ENCODE measurements around the gene FIGLA.
"Not testable (repeated sequence)": the region's sequence is repeated elsewhere in the genome, so short reads cannot be mapped to it uniquely, and the experiment has no call there.

Gene FIGLA

DNA sequence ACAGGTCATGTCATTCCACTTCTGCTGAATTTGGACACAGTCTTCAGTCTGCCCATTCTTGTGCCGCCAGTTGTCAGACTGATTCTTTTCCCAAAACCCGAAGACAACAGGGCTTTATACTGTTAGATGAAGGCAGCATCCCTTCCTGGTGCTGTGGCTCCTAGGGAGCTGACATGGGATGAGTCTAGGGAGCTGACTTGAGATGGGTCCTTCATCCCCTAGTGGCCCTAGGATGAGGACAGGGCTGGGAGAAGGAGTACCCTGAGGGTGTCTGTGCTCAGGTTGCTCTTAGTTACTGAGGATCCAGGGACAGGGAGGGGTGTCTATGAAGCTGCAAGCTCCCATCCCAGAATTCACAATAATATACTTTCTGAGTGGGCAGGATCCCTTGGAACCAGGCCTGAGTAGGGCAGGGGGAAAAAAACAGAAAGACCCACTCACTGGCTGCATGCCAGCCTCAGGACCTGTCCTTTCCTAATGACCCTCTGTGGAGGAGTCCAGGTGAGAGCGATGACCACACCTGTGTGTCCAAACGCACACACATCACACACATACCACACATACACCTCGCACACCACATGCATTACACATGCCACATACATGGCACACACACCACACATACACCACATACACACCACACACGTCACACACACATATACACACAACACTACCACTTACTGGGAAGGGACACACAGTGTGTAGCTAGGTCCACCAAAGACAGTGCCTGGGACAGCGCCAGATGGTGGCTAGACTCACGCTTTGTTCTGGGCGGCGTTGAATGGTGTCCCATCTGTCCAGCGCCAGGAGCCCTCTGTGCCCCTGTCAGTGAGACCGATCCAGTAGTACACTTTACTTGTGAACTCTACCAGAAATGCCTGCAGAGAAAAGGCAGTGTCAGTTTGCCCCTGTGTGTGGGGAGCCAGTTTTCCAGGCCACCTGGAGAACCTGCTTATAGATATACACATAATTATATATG is 18.8 kb upstream of the FIGLA start:
- DNase-seq (ENCODE audit: extremely low spot score, insufficient read length, low read depth) (no peak), FAIRE-seq (no peak)

DNA sequence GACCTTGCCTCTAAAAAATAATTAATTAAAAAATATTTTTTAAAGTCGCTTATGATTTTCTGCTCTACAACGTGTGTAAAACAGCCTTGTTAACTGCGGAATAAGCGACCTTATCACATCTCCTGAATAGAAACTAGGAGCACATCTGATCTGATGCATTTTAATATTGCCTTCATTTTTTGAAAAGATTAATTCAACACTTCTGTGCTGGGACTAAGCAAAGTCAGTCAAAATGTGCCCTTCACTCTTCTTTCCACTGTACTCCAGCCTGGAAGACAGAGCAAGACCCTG is 17.3 kb upstream of the FIGLA start:
- DNase-seq (ENCODE audit: extremely low spot score, insufficient read length, low read depth), result no peak
- FAIRE-seq, result no peak

DNA sequence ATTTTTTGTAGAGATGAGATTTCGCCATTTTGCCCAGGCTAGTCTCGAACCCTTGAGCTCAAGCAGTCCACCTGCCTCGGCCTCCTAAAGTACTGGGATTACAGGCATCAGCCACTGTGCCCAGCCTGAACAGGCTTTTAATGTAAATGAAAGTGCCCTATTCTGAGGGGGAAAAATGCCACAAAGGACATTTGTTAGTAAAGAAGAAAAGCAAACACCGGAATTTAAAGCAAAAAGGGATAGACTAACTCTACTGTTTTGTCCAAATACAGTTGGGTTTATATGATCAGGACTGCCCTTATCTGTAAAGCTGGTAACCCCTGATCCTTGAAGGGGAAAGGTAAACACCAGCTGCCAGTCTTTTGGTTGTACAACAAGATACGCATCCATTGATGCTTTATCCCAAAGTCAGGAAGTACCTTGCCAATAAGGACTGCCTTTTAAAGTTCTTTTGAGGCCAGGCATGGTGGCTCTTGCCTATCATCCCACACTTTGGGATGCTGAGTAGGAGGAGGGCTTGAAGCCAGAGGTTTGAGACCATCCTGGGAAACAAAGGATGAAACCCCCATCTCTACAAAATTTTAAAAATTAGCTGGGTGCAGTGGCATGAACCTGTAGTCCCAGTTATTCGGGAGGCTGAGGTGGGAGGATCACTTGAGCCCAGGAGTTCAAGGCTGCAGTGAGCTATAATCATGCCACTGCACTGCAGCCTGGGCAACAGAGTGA is 16.8 kb upstream of the FIGLA start:
- no peak for FAIRE-seq
- DNase-seq (ENCODE audit: extremely low spot score, insufficient read length, low read depth), result no peak

DNA sequence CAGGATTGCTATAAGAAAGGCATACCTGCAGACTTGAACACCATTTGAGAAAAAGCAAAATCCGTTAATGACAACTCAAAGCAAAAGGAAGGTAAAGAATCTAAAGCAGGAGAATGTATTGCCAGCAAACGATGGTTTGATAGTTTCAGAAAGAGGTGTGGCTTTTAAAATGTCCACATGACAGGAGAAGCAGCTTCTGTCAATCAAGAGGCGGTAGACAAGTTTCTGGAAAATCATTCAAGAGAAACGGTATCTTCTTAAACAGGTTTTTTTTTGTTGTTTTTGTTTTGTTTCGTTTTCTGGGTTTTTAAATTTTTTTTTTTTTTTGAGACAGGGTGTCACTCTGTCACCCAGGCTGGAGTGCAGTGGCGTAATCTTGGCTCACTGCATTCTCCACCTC is 16.2 kb upstream of the FIGLA start:
- DNase-seq (ENCODE audit: extremely low spot score, insufficient read length, low read depth) (no peak), FAIRE-seq (no peak)

- DNase-seq (ENCODE audit: extremely low spot score, insufficient read length, low read depth), result no peak
- FAIRE-seq, result no peak
Observed at GRCh38 chr2:70806013-70806412, 15.6 kb upstream of the FIGLA start.

DNA sequence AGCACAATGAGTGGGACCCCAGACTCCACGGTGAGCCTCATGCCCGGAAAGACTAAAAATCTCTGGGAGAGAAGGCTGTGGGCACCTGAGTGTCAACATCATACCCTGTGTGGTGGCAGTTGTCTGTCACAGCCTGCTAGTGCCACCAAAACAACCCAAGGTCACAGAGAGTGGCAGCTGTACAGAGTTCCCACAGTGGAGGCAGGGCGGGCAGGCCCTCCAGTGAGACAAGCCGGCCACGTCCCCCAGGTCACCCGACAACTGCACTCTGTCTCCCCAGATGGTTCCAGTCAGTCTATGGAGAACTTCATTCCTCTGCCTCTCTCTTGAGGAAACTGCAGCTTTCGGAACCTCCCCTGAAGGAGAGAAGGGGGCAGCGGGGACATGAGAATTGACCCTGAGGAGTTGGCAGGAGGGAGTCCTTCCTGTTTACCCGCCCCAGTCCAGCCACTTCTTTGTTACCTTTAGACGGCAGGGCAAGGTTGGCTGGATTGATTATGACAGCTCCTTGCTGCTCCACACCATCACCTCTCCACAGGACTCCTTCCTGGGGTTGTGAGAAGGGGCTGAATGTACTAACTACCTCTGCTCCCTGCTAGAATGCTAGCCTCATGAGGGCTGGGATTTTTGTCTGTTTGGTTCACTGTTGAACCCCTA is 11.3 kb upstream of the FIGLA start:
- no peak for FAIRE-seq
- no peak for DNase-seq (ENCODE audit: extremely low spot score, insufficient read length, low read depth)

DNA sequence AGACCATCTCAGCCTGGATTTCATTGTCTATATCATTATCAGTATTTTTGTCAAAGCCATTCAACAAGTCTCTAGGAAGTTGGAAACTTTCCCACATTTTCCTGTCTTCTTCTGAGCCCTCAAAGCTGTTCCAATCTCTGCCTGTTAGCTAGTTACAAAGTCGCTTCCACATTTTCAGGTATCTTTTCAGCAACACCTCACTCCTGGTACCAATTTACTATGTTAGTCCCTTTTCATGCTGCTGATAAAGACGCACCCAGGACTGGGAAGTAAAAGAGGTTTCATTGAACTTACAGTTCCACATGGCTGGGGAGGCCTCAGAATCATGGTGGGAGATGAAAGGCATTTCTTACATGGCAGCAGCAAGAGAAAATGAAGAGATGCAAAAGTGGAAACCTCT is 9.3 kb upstream of the FIGLA start:
- no peak for DNase-seq (ENCODE audit: extremely low spot score, insufficient read length, low read depth)
- no peak for FAIRE-seq

DNA sequence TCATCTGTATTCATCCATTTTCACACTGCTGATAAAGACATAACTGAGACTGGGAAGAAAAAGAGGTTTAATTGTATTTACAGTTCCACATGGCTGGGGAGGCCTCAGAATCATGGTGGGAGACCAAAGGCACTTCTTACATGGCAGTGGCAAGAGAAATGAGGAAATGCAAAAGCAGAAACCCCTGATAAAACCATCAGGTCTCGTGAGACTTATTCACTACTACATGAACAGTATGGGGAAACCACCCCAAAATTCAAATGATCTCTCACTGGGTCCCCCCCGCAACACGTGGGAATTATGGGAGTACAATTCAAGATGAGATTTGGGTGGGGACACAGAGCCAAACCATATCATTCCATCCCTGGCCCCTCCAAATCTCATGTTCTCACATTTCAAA is 7.6 kb upstream of the FIGLA start:
- DNase-seq (ENCODE audit: extremely low spot score, insufficient read length, low read depth); FAIRE-seq: not testable (repeated sequence)

DNA sequence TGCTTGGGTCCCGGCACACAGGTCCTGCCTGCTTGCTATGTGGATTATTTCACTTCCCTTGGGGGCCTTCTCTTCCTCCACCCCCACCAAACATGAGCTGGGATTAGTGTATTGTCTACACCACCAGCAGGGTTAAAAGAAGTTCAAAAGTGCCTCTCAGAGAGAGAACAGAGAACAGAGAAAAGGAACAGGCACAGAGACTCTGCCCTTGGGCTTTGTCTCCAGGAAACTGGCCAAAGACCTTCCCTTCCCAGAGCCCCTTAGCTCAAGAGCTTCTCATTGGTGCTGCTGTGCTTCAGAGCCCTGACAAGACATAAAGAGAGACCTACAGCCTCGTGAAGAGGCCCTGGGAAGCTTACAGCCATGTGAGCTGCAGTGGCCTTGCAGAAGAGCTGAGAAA is 7.1 kb upstream of the FIGLA start:
- FAIRE-seq (no peak), DNase-seq (ENCODE audit: extremely low spot score, insufficient read length, low read depth) (no peak)

- DNase-seq (ENCODE audit: extremely low spot score, insufficient read length, low read depth) (no peak), FAIRE-seq (no peak)
Observed at GRCh38 chr2:70796262-70796661, 5.8 kb upstream of the FIGLA start.

GRCh38 chr2:70795164-70795995 is 4.9 kb upstream of the FIGLA start:
- DNase-seq (ENCODE audit: extremely low spot score, insufficient read length, low read depth) (no peak), FAIRE-seq (no peak)

DNA sequence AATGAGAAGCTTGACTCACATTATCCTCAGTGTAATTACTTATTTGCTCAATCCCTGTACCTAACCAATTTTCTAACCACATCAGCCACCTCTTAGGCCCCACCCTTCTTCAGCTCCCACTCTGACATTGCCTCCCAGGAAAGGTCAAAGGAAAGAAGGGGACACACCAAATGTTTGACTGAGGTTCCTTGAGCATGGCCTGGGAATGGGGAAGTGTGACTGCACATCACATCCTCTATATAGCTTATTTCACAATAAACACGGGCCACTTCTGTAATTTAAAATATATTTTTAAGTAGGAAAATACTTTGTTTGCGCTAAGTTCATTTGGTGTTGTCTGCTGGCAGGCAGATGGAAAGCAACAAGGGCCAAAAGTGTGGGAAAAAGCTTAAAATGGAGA is 3.0 kb upstream of the FIGLA start:
- FAIRE-seq, result no peak
- no peak for DNase-seq (ENCODE audit: extremely low spot score, insufficient read length, low read depth)

GRCh38 chr2:70789304-70790135 is 923 bp downstream of the FIGLA start:
- no peak for DNase-seq (ENCODE audit: extremely low spot score, insufficient read length, low read depth)
- FAIRE-seq, result peak; percentile 73

- FAIRE-seq (peak; percentile 21), DNase-seq (ENCODE audit: extremely low spot score, insufficient read length, low read depth) (no peak)
Observed at GRCh38 chr2:70785137-70785911, 5.1 kb downstream of the FIGLA start.

DNA sequence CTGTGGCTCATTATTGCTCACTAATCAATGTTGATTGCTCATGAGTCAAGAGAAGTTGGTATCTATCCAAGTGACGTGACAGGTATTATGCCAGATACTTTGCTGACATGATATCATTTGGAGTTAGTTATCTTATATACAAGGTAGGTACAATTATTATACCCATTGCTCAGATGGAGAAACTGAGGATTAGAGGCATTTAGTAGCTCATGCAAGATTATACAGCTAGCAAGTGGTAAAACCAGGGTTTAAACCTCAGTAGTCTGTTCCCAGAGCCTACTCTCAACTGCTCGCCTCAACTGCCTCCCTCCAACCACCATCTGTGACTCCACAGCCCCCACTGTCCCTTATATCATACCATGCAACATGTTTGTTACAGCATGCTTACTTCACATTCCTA is 6.1 kb downstream of the FIGLA start:
- DNase-seq (ENCODE audit: extremely low spot score, insufficient read length, low read depth) (no peak), FAIRE-seq (no peak)

DNA sequence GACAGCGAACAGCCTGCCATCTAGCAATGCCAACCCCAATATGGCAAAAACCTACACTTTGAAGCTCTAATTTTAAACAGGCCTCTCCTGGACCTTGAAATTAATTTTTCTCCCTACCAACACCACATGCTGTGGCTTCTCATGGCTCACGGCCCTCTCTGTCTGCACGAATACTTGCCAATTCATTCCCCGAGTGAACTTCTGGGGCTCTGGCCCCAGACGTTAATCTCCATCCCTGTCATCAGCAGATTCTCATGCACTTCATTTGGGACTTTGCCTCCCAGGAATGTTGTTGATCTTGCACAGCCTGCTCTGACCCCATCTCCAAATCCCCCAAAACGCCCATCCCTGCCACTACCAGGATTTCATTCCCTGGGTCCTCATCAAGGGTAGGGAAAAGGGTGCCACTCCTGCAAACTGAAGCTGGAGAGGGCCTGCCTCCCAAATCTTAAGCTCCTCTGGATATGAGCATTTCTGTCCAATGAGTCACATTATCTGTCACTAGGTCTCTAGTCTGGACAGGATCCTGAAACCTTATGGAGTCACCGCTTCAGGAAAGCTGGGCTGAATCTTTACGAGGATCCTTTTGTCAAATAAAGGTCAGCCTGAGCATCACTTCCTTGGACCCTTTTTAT is 10.4 kb downstream of the FIGLA start:
- no peak for DNase-seq (ENCODE audit: extremely low spot score, insufficient read length, low read depth)
- FAIRE-seq, result no peak

DNA sequence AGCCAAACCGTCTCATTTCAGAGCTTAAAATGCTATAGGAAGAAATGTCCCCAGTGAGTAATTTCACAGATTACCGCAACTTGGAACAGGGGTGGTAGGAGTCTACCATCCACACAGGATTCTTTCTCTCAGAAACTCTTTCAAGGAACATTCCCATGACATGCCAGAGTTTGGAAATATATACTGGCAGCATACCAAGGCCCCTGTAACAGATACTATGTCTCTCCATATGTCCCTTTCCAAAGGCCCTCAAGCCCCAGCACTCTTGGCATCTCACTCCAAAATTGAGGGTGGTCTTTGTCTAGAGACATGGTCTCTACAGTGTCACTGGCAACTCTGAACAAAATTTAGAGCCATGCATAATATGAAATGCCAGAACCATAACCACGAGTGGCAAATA is 11.0 kb downstream of the FIGLA start:
- no peak for DNase-seq (ENCODE audit: extremely low spot score, insufficient read length, low read depth)
- FAIRE-seq, result no peak

GRCh38 chr2:70778676-70779075 is 11.8 kb downstream of the FIGLA start:
- no peak for DNase-seq (ENCODE audit: extremely low spot score, insufficient read length, low read depth)
- no peak for FAIRE-seq

Data from GM18507 (cell line).